Hepatocyte (in vitro differentiated cells): Measurements from ENCODE around the gene AP3M1. TPM values are rescaled to one million over a fixed set of nuclear protein-coding genes. Genes with fewer than 3 reads are reported as not detected.

Experiments used
- DNase-seq: peaks from one replicate; pipeline ENCODE4 v3.0.0-alpha.2; 2016; ENCODE audit warnings: low spot score
- H2AFZ ChIP-seq: fragments of 200-600 bp; sonication (generic); 2 replicates; pipeline ENCODE4 v1.6.0; 2016; ENCODE audit warnings: antibody characterized with exemption, mild to moderate bottlenecking
- H3K27ac ChIP-seq: fragments of 200-600 bp; sonication (generic); 2 replicates; pipeline ENCODE4 v1.5.1; 2016; ENCODE audit warnings: mild to moderate bottlenecking
- H3K27me3 ChIP-seq: fragments of 200-600 bp; sonication (generic); 2 replicates; pipeline ENCODE4 v1.6.1; 2016
- H3K36me3 ChIP-seq: fragments of 200-600 bp; sonication (generic); replicated peaks from 2 replicates; pipeline ENCODE4 v1.5.1; 2016; ENCODE audit warnings: low read depth; ENCODE audit not compliant: insufficient read depth
- H3K4me1 ChIP-seq: fragments of 200-600 bp; sonication (generic); 2 replicates; pipeline ENCODE4 v1.5.1; 2016; ENCODE audit warnings: mild to moderate bottlenecking, moderate library complexity; ENCODE audit not compliant: insufficient read depth
- H3K4me2 ChIP-seq: fragments of 200-600 bp; sonication (generic); 2 replicates; pipeline ENCODE4 v1.6.0; 2016
- H3K4me3 ChIP-seq: fragments of 200-600 bp; sonication (generic); 2 replicates; pipeline ENCODE4 v1.5.1; 2016; ENCODE audit warnings: mild to moderate bottlenecking
- H3K79me2 ChIP-seq: fragments of 200-600 bp; sonication (generic); 2 replicates; pipeline ENCODE4 v1.6.0; 2017; ENCODE audit warnings: mild to moderate bottlenecking
- H3K9me2 ChIP-seq: fragments of 200-600 bp; sonication (generic); replicated peaks from 2 replicates; pipeline ENCODE4 v1.6.0; 2017; ENCODE audit warnings: mild to moderate bottlenecking; ENCODE audit not compliant: insufficient read depth
- H3K9me3 ChIP-seq: fragments of 200-600 bp; sonication (generic); 2 replicates; pipeline ENCODE4 v1.5.1; 2016; ENCODE audit warnings: low read depth, mild to moderate bottlenecking
- H4K20me1 ChIP-seq: fragments of 200-600 bp; sonication (generic); 2 replicates; pipeline ENCODE4 v1.6.0; 2016; ENCODE audit warnings: mild to moderate bottlenecking; ENCODE audit not compliant: insufficient read depth, poor library complexity, severe bottlenecking
- CTCF ChIP-seq: fragments of 200-600 bp; sonication (generic); IDR thresholded peaks from 2 replicates; pipeline ENCODE4 v1.5.1; 2016; ENCODE audit warnings: antibody characterized with exemption, mild to moderate bottlenecking; ENCODE audit not compliant: poor library complexity
- EZH2 ChIP-seq: fragments of 200-600 bp; sonication (generic); IDR thresholded peaks from 2 replicates; pipeline ENCODE4 v1.6.1; 2016; ENCODE audit warnings: antibody characterized with exemption, mild to moderate bottlenecking, borderline replicate concordance
- EZH2phosphoT487 ChIP-seq: fragments of 200-600 bp; sonication (generic); IDR thresholded peaks from one replicate; pipeline ENCODE4 v1.6.1; 2018; ENCODE audit warnings: antibody characterized with exemption, mild to moderate bottlenecking, low read depth, moderate library complexity; ENCODE audit not compliant: unreplicated experiment, severe bottlenecking
- WGBS: methylation state at CpG from one replicate; pipeline ENCODE4 v1.1.6; 2016; ENCODE audit warnings: low lambda C conversion rate; ENCODE audit errors: missing lambda C conversion rate; 5-methylcytosine and 5-hydroxymethylcytosine counted together
- polyA plus RNA-seq: library from polyadenylated mRNA; unstranded; fragments of >200 nt; fragmentation: Nextera tagmentation; extraction: Ambion mirVana; gene quantifications from 2 replicates; pipeline ENCODE4 v1.2.1, GENCODE V29; 2016
- total RNA-seq: library from RNA; depleted of rRNA; stranded (reverse); fragments of >200 nt; gene quantifications from 2 replicates; pipeline ENCODE4 v1.2.3, GENCODE V29; 2014

The AP3M1 gene
- total and polyA plus RNA-seq, 2 experiments from 2014 or later = 28.2 to 35.0 TPM

GRCh38 chr10:74097776-74098175 is 52.9 kb downstream of the AP3M1 start:
- TF ChIP-seq EZH2phosphoT487 = no peak
- no peak for TF ChIP-seq CTCF
- no peak for TF ChIP-seq EZH2
- Histone ChIP-seq H3K36me3 (no peaks in the 10 kb centered on the region), H3K9me3 (no peaks in the 10 kb centered on the region), H3K27ac (no peak overlapping the region), H2AFZ (no peak overlapping the region), H3K27me3 (no peaks in the 10 kb centered on the region), H3K4me3 (no peak overlapping the region), H3K79me2 (no peaks in the 10 kb centered on the region), H3K4me1 (no peaks in the 10 kb centered on the region), H3K9me2 (no peaks in the 10 kb centered on the region), H4K20me1 (no peaks in the 10 kb centered on the region), H3K4me2 (no peak overlapping the region)
- 76% methylated on average over 9 of the region's 9 CpGs for WGBS
- no peak for DNase-seq

- WGBS = 96% methylated on average over 2 of the region's 2 CpGs
- H4K20me1 ChIP-seq = no peaks in the 10 kb centered on the region
- DNase-seq = no peak
- no peak overlapping the region for H3K4me3 ChIP-seq
- no peak overlapping the region for H2AFZ ChIP-seq
- H3K9me3 ChIP-seq = no peaks in the 10 kb centered on the region
- no peaks in the 10 kb centered on the region for H3K79me2 ChIP-seq
- TF ChIP-seq CTCF (no peak), EZH2 (no peak), EZH2phosphoT487 (no peak)
- no peaks in the 10 kb centered on the region for H3K27me3 ChIP-seq
- no peaks in the 10 kb centered on the region for H3K36me3 ChIP-seq
- no peaks in the 10 kb centered on the region for H3K4me1 ChIP-seq
- no peaks in the 10 kb centered on the region for H3K9me2 ChIP-seq
- H3K27ac ChIP-seq = no peak overlapping the region
- H3K4me2 ChIP-seq = no peak overlapping the region
Measured at GRCh38 chr10:74096777-74097176, 53.9 kb downstream of the AP3M1 start.

- Histone ChIP-seq H3K4me3 (no peak overlapping the region), H3K9me2 (no peaks in the 10 kb centered on the region), H3K79me2 (no peaks in the 10 kb centered on the region), H3K27ac (no peak overlapping the region), H4K20me1 (no peaks in the 10 kb centered on the region), H3K9me3 (no peaks in the 10 kb centered on the region), H3K36me3 (no peaks in the 10 kb centered on the region), H3K4me2 (no peak overlapping the region), H3K27me3 (no peaks in the 10 kb centered on the region), H2AFZ (no peak overlapping the region), H3K4me1 (no peaks in the 10 kb centered on the region)
- DNase-seq = no peak
- no peak for TF ChIP-seq CTCF
- TF ChIP-seq EZH2 = no peak
- TF ChIP-seq EZH2phosphoT487 = no peak
- 89% methylated on average over 7 of the region's 7 CpGs for WGBS
Measured at GRCh38 chr10:74094231-74094630, 56.4 kb downstream of the AP3M1 start.
